ENCODE measurements around the gene DNAJB1. TPM values are rescaled to one million over a fixed set of nuclear protein-coding genes. Genes with fewer than 3 reads are reported as not detected.

The DNAJB1 gene
- total RNA-seq, 4 donors from 2014 or later: 12.3 to 27.3 (median 16.6) TPM

DNA sequence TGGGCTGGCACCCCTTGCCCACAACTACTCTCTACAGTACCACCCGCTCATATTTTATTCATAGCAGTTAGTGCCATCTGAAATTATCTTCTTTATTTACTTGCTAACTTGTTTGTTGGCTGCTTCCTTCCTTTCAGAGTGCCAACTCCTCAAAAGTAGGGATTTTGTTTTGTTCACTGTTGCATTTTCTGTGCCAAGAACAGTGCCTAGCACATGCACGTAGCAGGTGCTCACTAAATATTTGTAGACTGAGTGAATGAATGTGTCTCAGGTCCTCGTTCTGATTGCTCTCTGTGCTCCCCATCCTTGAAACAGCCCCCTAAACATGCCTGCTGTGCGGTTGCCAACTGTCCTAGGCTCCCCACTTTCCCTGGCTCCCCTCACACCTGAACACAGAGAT, 23.8 kb downstream of the DNAJB1 start:
- DNase-seq (no peak), ATAC-seq (no peak)
- Histone ChIP-seq H3K4me3 (no peak overlapping the region), H3K27me3 (no peaks in the 10 kb centered on the region), H3K4me1 (peaks cover 6 to 18% of the 10 kb centered on the region in 2 donors), H3K27ac (no peak overlapping the region), H3K36me3 (peaks cover 0 to 16% of the 10 kb centered on the region in 2 donors), H3K9me3 (no peaks in the 10 kb centered on the region)
- in situ Hi-C loops (cut with MboI; ENCODE audit: low sequenced_read_pairs in 4 of 4): no loop called here
- no peak for TF ChIP-seq CTCF (IDR thresholded peaks at IDR 0.05 in 4 of 5, conservative IDR thresholded peaks at IDR 0.05 in 1 of 5)
- TF ChIP-seq POLR2A (IDR thresholded peaks at IDR 0.05): no peak
- intact Hi-C loops (cut with DNase I; ENCODE audit: low total_unique reads): no loop called here

DNA sequence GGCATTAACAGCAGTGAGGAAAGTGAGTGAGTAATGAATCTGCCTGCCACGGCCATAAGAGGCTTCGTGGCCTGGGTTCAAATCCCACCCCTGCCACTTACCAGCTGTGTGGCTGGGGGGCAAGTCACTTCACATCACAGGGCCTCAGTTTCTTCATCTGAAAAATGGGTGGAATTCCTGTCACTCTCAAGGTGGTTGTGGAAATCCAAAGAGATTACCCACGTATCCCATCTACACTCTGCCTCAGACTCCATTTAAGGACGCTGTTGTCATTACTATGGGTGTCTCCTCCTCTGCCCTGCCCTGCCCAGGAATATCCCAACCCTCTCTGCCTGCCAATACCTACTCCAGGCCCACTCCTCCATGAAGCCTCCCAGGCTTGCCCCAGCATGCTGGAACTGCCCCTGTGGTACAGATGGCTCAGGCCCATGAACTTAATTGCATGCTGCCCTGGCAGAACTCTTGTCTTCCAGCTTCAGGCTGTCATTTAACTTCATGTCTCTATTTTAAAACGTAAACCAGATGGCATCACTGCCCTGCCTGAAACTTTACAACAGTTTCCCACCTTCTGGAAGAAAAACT, 25.4 kb downstream of the DNAJB1 start:
- TF ChIP-seq CTCF (IDR thresholded peaks at IDR 0.05 in 4 of 5, conservative IDR thresholded peaks at IDR 0.05 in 1 of 5) (no peak), POLR2A (IDR thresholded peaks at IDR 0.05) (no peak)
- intact Hi-C loops (cut with DNase I; ENCODE audit: low total_unique reads) (no loop called here), in situ Hi-C loops (cut with MboI; ENCODE audit: low sequenced_read_pairs in 4 of 4) (no loop called here)
- H3K27me3 ChIP-seq: no peaks in the 10 kb centered on the region
- DNase-seq: no peak
- H3K27ac ChIP-seq: no peak overlapping the region
- H3K4me3 ChIP-seq: no peak overlapping the region
- no peak for ATAC-seq
- peaks cover 0 to 18% of the 10 kb centered on the region in 2 donors for H3K36me3 ChIP-seq
- H3K4me1 ChIP-seq: peaks cover 6 to 18% of the 10 kb centered on the region in 2 donors
- no peaks in the 10 kb centered on the region for H3K9me3 ChIP-seq

DNA sequence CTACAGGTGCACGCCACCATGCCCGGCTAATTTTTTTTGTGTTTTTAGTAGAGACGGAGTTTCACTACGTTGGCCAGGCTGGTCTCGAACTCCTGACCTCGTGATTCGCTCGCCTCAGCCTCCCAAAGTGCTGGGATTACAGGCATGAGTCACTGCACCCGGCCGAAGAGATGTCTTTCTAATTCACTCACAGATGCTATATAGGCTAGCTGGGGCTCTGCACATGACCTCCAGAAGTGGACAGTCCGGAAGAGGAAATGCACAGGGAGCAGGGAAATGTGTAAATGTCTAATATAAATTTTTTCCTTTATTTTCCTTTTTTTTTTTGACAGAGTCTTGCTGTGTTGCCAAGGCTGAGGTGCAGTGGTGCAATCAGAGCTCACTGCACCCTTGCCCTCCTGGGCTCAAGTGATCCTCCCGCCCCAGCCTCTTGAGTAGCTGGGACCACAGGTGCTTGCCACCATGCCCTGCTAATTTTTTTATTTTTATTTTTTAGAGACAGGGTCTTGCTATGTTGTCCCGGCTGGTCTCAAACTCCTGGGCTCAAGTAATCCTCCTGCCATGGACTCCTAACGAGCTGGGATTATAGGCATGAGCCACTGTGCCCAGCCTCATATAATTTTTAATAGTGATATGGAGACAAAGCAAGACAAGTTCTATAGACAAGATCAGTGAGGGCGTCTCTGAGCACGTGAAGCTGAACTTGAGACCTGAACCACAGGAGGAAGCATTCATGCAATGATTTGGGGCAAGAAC, 30.6 kb downstream of the DNAJB1 start:
- ATAC-seq (no peak), DNase-seq (no peak)
- Histone ChIP-seq H3K9me3 (no peaks in the 10 kb centered on the region), H3K27me3 (no peaks in the 10 kb centered on the region), H3K4me1 (no peaks in the 10 kb centered on the region), H3K27ac (no peak overlapping the region), H3K4me3 (no peak overlapping the region), H3K36me3 (peaks cover 0 to 21% of the 10 kb centered on the region in 2 donors)
- intact Hi-C loops (cut with DNase I; ENCODE audit: low total_unique reads): no loop called here
- no peak for TF ChIP-seq POLR2A (IDR thresholded peaks at IDR 0.05)
- TF ChIP-seq CTCF (IDR thresholded peaks at IDR 0.05 in 4 of 5, conservative IDR thresholded peaks at IDR 0.05 in 1 of 5): no peak
- in situ Hi-C loops (cut with MboI; ENCODE audit: low sequenced_read_pairs in 4 of 4): no loop called here

- H3K9me3 ChIP-seq: no peaks in the 10 kb centered on the region
- in situ Hi-C loops (cut with MboI; ENCODE audit: low sequenced_read_pairs in 4 of 4): no loop called here
- intact Hi-C loops (cut with DNase I; ENCODE audit: low total_unique reads): no loop called here
- H3K27ac ChIP-seq: no peak overlapping the region
- no peak for TF ChIP-seq CTCF (IDR thresholded peaks at IDR 0.05 in 4 of 5, conservative IDR thresholded peaks at IDR 0.05 in 1 of 5)
- no peak for TF ChIP-seq POLR2A (IDR thresholded peaks at IDR 0.05)
- DNase-seq: no peak
- H3K36me3 ChIP-seq: peaks cover 0 to 29% of the 10 kb centered on the region in 2 donors
- H3K4me3 ChIP-seq: no peak overlapping the region
- H3K4me1 ChIP-seq: no peaks in the 10 kb centered on the region
- peaks cover 0 to 5% (median under 1%) of the 10 kb centered on the region in 3 donors for H3K27me3 ChIP-seq
- no peak for ATAC-seq
Measured at GRCh38 chr19:14482172-14482941, 35.8 kb downstream of the DNAJB1 start.
